Mesothelial cell of epicardium (in vitro differentiated cells): ENCODE data around the gene GIMAP5. TPM values are rescaled to one million over a fixed set of nuclear protein-coding genes. Genes with fewer than 3 reads are reported as not detected.

ENCODE experiments used
- DNase-seq, 2 experiments: peaks; one replicate each; pipeline ENCODE4 v3.0.0; 2021; ENCODE audit warnings: low spot score in 2 of 2; ENCODE audit not compliant: unreplicated experiment in 2 of 2
- H3K27ac Mint-ChIP-seq: 2 replicates; pipeline ENCODE4 v1.8.0; 2021; ENCODE audit warnings: mixed read lengths
- H3K27me3 Mint-ChIP-seq: 2 replicates; pipeline ENCODE4 v1.8.0; 2021; ENCODE audit warnings: low read depth, mixed read lengths
- H3K36me3 Mint-ChIP-seq: 2 replicates; pipeline ENCODE4 v1.8.0; 2021; ENCODE audit warnings: mixed read lengths
- H3K4me1 Mint-ChIP-seq: 2 replicates; pipeline ENCODE4 v1.8.0; 2021; ENCODE audit warnings: mixed read lengths
- H3K4me3 Mint-ChIP-seq: 2 replicates; pipeline ENCODE4 v1.8.0; 2021; ENCODE audit warnings: mild to moderate bottlenecking, moderate library complexity, mixed read lengths
- H3K9me3 Mint-ChIP-seq: 2 replicates; pipeline ENCODE4 v1.8.0; 2021; ENCODE audit warnings: mixed read lengths
- CTCF ChIP-seq: fragments of 200-600 bp; sonication (generic); IDR thresholded peaks from one replicate; pipeline ENCODE4 v1.5.0; 2021; ENCODE audit warnings: antibody characterized with exemption; ENCODE audit not compliant: unreplicated experiment
- total RNA-seq: library from RNA; stranded (reverse); gene quantifications from 3 replicates; pipeline ENCODE4 v1.2.1, GENCODE V29; 2021

GIMAP5 gene
- total RNA-seq, 1 donor from 2014 or later: not detected

DNA sequence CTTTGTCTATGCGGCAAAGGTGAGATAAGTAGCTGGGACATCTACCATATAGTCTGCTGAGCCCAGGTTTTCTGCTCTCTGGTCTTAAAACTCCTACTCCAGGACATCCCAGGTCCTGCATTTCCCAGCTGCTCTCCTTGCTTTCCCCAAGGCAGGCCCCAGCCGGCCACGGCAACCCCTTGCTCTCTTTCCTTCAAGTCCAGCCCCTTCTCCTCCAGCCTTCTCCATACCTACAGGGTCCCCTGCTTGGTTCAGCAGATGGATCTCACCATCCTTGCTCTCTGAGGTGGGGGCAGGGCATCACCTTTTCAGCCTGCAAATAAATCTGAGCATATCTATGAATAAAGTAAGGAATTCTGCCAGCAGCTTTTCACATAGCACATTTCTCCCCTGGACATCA lies 8.7 kb downstream of the GIMAP5 start:
- no peaks in the 10 kb centered on the region for H3K36me3 Mint-ChIP-seq
- peaks cover 91% of the 10 kb centered on the region for H3K27me3 Mint-ChIP-seq

DNA sequence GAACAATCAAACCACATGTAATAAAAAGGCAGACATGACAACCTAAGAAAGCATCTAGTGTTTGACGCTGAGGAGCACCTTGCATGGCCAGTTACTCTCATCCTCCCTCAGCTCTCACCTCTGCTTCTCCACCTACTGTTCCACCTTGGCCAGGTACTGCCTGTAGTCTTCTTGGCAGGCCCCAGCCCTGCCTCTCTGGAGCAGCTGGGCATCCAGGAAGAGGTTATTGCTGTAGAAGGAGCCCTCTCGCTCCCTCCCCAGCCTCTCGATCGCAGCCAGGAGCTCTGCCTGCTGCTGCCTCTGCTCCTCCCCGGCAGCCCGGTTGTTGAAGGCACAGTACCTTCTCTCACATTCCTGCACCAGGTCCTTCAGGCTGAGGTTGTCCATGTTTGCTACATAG lies 9.7 kb downstream of the GIMAP5 start:
- no peaks in the 10 kb centered on the region for H3K9me3 Mint-ChIP-seq
- TF ChIP-seq CTCF: no peak
- H3K36me3 Mint-ChIP-seq: no peaks in the 10 kb centered on the region
- no peak overlapping the region for H3K4me3 Mint-ChIP-seq
- H3K27me3 Mint-ChIP-seq: peaks cover 85% of the 10 kb centered on the region
- no peaks in the 10 kb centered on the region for H3K4me1 Mint-ChIP-seq
- no peak for DNase-seq
- H3K27ac Mint-ChIP-seq: no peak overlapping the region

More for the DNA sequence above, 8.7 kb downstream of the GIMAP5 start:
- no peak for DNase-seq
- Mint-ChIP-seq H3K27ac (no peak overlapping the region), H3K9me3 (no peaks in the 10 kb centered on the region), H3K4me1 (no peaks in the 10 kb centered on the region), H3K4me3 (no peak overlapping the region)
- TF ChIP-seq CTCF: no peak

- no peak overlapping the region for H3K4me3 Mint-ChIP-seq
- no peak for TF ChIP-seq CTCF
- no peak for DNase-seq
- no peaks in the 10 kb centered on the region for H3K4me1 Mint-ChIP-seq
- H3K36me3 Mint-ChIP-seq: no peaks in the 10 kb centered on the region
- peaks cover 79% of the 10 kb centered on the region for H3K27me3 Mint-ChIP-seq
- no peak overlapping the region for H3K27ac Mint-ChIP-seq
- H3K9me3 Mint-ChIP-seq: no peaks in the 10 kb centered on the region
Observed at GRCh38 chr7:150748376-150748775, 11.2 kb downstream of the GIMAP5 start.

GRCh38 chr7:150751702-150752101 lies 14.5 kb downstream of the GIMAP5 start:
- DNase-seq: no peak
- Mint-ChIP-seq H3K9me3 (no peaks in the 10 kb centered on the region), H3K36me3 (no peaks in the 10 kb centered on the region), H3K4me3 (no peak overlapping the region), H3K27me3 (peaks cover 68% of the 10 kb centered on the region), H3K27ac (no peak overlapping the region), H3K4me1 (no peaks in the 10 kb centered on the region)
- TF ChIP-seq CTCF: no peak

GRCh38 chr7:150753239-150753638 lies 16.0 kb downstream of the GIMAP5 start:
- Mint-ChIP-seq H3K4me3 (no peak overlapping the region), H3K9me3 (no peaks in the 10 kb centered on the region), H3K27me3 (peaks cover 60% of the 10 kb centered on the region), H3K4me1 (no peaks in the 10 kb centered on the region), H3K36me3 (no peaks in the 10 kb centered on the region), H3K27ac (no peak overlapping the region)
- no peak for DNase-seq
- no peak for TF ChIP-seq CTCF
